HG03469 (cell line): ENCODE data around the gene WDR38.

ENCODE experiments used
- ATAC-seq: cut with Tn5 transposase; IDR thresholded peaks from one replicate; pipeline ENCODE4 v1.9.1; 2021; ENCODE audit warnings: mild to moderate bottlenecking, moderate library complexity, moderate number of reproducible peaks; ENCODE audit not compliant: unreplicated experiment

Gene WDR38

GRCh38 chr9:124878518-124878917 is 25.3 kb downstream of the WDR38 start:
- no peak for ATAC-seq

- ATAC-seq = no peak
Measured at GRCh38 chr9:124879226-124879625, 26.0 kb downstream of the WDR38 start.

- ATAC-seq = no peak
Measured at GRCh38 chr9:124880501-124880900, 27.2 kb downstream of the WDR38 start.

- ATAC-seq = no peak
Measured at GRCh38 chr9:124881138-124881743, 28.0 kb downstream of the WDR38 start.

GRCh38 chr9:124882231-124882630 is 29.0 kb downstream of the WDR38 start:
- ATAC-seq = no peak

DNA sequence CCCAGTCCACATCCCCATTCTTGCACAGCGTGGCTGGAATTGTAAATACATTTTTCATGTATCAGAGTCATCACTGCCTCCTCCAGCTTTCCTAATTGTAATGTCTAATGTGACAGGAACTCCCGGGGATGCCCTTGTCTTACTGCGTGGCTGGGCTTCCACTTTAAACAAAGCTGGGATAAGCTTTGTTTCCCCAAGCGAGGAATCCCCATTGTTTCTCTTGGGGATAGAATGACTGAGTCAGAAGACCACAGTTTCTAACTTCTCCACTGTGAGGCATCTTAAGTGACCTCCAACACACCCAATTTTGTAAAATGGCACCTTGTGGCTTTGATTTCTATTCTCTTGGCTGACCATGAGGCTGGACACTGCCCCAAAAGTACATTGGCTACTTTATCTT is 31.1 kb downstream of the WDR38 start:
- no peak for ATAC-seq

DNA sequence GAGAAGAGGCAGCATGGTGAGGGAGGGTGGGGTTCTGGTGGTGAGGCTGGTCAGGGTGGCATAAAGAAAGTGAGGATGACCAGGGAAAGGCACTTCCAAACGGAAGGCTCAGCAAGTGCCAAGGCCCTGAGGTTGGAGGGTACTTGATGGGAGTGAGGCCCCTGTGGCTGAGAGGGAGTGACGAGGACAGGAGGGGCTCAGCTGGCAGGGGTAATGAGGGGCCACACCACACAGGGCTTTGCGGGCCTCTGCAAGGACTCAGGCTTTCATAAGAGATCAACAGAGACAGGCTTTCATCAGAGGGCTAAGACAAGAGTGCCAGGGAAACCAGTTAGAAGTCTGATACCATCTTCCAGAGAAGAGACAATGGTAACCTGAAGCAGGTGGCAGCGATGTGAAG is 32.3 kb downstream of the WDR38 start:
- ATAC-seq = no peak

- no peak for ATAC-seq
Measured at GRCh38 chr9:124886461-124886860, 33.2 kb downstream of the WDR38 start.

GRCh38 chr9:124886866-124887492 is 33.7 kb downstream of the WDR38 start:
- no peak for ATAC-seq

GRCh38 chr9:124887832-124888231 is 34.6 kb downstream of the WDR38 start:
- no peak for ATAC-seq

DNA sequence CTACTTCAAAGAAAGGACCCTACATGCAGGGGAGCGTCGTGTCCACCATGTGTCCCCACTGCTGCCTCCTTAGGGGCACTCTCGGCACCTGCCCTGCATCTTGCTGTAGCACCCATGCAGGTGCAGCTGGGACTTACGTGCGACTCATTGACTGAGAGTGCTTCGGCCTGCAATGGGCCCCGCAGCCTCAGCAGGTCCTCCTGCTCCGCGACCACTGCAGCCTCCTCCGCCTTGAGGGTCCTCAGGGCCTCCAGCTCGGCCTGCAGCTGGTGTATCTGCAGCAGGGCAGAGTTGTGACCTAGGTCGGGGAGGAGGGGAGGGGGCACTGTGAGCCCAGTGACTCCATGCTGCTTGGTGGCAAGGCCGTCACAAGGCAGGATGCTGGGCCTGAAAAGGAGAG is 35.7 kb downstream of the WDR38 start:
- ATAC-seq = no peak

DNA sequence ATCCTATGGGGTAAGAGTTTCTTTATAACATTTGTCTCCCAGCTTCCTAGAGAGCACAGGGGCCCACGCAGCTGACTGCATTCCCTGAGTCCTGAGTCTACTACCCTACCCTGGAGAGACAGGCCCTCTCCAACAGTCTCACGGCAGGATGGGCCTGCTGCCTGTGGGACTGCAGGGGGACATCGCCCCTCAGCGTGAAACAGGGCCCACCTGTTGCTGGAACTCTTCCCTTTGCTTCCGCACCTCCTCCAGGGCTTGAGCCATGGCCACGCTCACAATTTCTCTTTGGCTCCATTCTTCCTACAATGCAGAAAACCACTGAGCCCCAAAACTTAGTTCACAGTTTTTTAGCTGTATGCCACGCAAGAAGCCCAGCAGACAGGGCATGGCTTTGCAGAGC is 36.9 kb downstream of the WDR38 start:
- ATAC-seq = no peak

- no peak for ATAC-seq
Measured at GRCh38 chr9:124894035-124894740, 40.9 kb downstream of the WDR38 start.

DNA sequence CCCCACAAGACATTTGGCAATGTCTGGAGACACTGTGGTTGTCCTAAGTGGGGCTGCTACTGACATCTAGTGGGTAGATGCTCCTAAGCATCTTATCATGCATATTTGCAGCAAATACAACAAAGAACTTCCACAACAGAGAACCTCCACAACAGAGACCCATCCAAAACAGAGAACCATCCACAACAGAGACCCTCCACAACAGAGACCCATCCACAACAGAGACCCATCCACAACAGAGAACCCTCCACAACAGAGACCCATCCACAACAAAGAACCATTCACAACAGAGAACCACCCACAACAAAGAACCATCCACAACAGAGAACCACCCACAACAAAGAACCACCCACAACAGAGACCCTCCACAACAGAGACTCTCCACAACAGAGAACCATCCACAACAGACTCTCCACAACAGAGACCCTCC is 41.5 kb downstream of the WDR38 start:
- ATAC-seq = no peak

DNA sequence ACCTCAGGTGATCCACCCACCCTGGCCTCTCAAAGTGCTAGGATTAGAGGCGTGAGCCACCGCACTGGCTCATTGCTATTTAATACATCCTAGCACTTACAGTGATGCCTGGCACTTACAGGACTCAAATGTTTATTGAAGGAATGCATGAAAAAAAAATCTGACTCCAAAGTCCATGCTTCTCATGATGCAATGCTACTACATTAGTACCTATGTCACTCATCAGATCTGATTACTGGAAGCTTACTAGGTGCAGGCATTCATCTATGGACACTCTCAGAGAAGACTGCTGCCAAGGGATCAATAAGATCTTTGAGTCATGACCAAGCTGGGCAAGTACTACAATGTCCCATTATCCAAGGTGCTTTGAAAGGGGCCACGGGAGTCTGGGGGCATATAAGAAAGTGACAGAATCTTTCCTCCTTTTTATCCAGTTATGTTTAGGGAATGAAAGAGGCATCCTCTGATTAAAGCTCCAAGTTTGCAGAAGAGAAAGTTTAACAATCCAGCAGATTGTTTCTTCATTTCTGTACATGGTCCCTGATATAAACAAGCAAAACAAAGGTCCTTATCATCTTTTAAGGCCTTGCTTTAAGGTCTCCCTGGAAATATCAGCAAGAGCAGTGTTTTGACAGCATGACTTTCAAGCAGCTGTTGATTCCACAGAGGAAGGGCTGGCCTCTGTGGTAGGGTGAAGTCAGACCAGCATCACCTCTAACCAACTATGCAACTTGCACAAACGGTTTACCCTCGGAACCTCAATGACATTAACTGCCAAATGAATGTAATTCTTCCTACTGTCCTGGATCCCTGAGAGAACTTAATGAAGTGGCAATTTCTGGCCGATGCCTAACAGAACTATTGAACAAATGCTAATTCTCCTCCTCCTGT is 44.6 kb downstream of the WDR38 start:
- ATAC-seq = no peak

GRCh38 chr9:124899845-124900244 is 46.6 kb downstream of the WDR38 start:
- no peak for ATAC-seq

- ATAC-seq = no peak
Measured at GRCh38 chr9:124906966-124907365, 53.7 kb downstream of the WDR38 start.
